ENCODE results near the gene P2RY2. TPM values are rescaled to one million over a fixed set of nuclear protein-coding genes. Genes with fewer than 3 reads are reported as not detected.

The P2RY2 gene
- total and polyA plus RNA-seq, 4 donors = 1.8 to 3.7 (median 2.2) TPM

- Histone ChIP-seq H3K9me3 (ENCODE audit: control insufficient read depth in 4 of 4, low read length in 3 of 4) (no peaks in the 10 kb centered on the region), H3K4me3 (ENCODE audit: low read depth in 1 of 3, low read length in 3 of 3) (no peak overlapping the region), H3K4me1 (ENCODE audit: control insufficient read depth in 4 of 4, insufficient read depth in 4 of 4, low read length in 3 of 4) (peaks cover 7 to 31% (median 20%) of the 10 kb centered on the region in 4 donors), H3K27me3 (ENCODE audit: control insufficient read depth in 4 of 4, insufficient read depth in 4 of 4, low read length in 3 of 4) (no peaks in the 10 kb centered on the region), H3K27ac (ENCODE audit: low read depth in 1 of 2, low read length in 2 of 2) (peak overlapping the region in 1 of 2 donors; percentile 40), H3K9ac (ENCODE audit: low read depth in 1 of 2, low read length in 2 of 2) (no peak overlapping the region), H3K36me3 (ENCODE audit: control insufficient read depth in 4 of 4, insufficient read depth in 3 of 4, low read depth in 1 of 4, low read length in 3 of 4) (no peaks in the 10 kb centered on the region)
- 50% methylated on average over 3 of the region's 3 CpGs for WGBS
- TF ChIP-seq SP1 (IDR thresholded peaks at IDR 0.05) (no peak), HNF4G (IDR thresholded peaks at IDR 0.05) (no peak), GABPA (IDR thresholded peaks at IDR 0.05 in 1 of 2, conservative IDR thresholded peaks at IDR 0.05 in 1 of 2) (no peak), NR2F2 (IDR thresholded peaks at IDR 0.05) (no peak), JUND (IDR thresholded peaks at IDR 0.05) (no peak), ATF3 (IDR thresholded peaks at IDR 0.05) (no peak), YY1 (IDR thresholded peaks at IDR 0.05) (no peak), FOXA1 (IDR thresholded peaks at IDR 0.05) (no peak), RXRA (IDR thresholded peaks at IDR 0.05) (no peak), RAD21 (IDR thresholded peaks at IDR 0.05) (no peak), EGR1 (IDR thresholded peaks at IDR 0.05; ENCODE audit: low read depth in 2 of 2) (no peak), FOXA2 (IDR thresholded peaks at IDR 0.05) (no peak), HNF4A (conservative IDR thresholded peaks at IDR 0.05) (no peak), TAF1 (conservative IDR thresholded peaks at IDR 0.05) (no peak)
- TF ChIP-seq, protein P1, sequence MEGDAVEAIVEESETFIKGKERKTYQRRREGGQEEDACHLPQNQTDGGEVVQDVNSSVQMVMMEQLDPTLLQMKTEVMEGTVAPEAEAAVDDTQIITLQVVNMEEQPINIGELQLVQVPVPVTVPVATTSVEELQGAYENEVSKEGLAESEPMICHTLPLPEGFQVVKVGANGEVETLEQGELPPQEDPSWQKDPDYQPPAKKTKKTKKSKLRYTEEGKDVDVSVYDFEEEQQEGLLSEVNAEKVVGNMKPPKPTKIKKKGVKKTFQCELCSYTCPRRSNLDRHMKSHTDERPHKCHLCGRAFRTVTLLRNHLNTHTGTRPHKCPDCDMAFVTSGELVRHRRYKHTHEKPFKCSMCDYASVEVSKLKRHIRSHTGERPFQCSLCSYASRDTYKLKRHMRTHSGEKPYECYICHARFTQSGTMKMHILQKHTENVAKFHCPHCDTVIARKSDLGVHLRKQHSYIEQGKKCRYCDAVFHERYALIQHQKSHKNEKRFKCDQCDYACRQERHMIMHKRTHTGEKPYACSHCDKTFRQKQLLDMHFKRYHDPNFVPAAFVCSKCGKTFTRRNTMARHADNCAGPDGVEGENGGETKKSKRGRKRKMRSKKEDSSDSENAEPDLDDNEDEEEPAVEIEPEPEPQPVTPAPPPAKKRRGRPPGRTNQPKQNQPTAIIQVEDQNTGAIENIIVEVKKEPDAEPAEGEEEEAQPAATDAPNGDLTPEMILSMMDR (IDR thresholded peaks at IDR 0.05; ENCODE audit: low read depth, low read length, missing input control) = no peak
- TF ChIP-seq, protein P2, sequence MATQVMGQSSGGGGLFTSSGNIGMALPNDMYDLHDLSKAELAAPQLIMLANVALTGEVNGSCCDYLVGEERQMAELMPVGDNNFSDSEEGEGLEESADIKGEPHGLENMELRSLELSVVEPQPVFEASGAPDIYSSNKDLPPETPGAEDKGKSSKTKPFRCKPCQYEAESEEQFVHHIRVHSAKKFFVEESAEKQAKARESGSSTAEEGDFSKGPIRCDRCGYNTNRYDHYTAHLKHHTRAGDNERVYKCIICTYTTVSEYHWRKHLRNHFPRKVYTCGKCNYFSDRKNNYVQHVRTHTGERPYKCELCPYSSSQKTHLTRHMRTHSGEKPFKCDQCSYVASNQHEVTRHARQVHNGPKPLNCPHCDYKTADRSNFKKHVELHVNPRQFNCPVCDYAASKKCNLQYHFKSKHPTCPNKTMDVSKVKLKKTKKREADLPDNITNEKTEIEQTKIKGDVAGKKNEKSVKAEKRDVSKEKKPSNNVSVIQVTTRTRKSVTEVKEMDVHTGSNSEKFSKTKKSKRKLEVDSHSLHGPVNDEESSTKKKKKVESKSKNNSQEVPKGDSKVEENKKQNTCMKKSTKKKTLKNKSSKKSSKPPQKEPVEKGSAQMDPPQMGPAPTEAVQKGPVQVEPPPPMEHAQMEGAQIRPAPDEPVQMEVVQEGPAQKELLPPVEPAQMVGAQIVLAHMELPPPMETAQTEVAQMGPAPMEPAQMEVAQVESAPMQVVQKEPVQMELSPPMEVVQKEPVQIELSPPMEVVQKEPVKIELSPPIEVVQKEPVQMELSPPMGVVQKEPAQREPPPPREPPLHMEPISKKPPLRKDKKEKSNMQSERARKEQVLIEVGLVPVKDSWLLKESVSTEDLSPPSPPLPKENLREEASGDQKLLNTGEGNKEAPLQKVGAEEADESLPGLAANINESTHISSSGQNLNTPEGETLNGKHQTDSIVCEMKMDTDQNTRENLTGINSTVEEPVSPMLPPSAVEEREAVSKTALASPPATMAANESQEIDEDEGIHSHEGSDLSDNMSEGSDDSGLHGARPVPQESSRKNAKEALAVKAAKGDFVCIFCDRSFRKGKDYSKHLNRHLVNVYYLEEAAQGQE (IDR thresholded peaks at IDR 0.05) = no peak
- TF ChIP-seq, protein P3, sequence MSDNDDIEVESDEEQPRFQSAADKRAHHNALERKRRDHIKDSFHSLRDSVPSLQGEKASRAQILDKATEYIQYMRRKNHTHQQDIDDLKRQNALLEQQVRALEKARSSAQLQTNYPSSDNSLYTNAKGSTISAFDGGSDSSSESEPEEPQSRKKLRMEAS (IDR thresholded peaks at IDR 0.05) = no peak
- TF ChIP-seq, protein P4, sequence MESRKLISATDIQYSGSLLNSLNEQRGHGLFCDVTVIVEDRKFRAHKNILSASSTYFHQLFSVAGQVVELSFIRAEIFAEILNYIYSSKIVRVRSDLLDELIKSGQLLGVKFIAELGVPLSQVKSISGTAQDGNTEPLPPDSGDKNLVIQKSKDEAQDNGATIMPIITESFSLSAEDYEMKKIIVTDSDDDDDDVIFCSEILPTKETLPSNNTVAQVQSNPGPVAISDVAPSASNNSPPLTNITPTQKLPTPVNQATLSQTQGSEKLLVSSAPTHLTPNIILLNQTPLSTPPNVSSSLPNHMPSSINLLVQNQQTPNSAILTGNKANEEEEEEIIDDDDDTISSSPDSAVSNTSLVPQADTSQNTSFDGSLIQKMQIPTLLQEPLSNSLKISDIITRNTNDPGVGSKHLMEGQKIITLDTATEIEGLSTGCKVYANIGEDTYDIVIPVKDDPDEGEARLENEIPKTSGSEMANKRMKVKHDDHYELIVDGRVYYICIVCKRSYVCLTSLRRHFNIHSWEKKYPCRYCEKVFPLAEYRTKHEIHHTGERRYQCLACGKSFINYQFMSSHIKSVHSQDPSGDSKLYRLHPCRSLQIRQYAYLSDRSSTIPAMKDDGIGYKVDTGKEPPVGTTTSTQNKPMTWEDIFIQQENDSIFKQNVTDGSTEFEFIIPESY (IDR thresholded peaks at IDR 0.05) = no peak
- no peak for DNase-seq (ENCODE audit: low spot score)
Observed at GRCh38 chr11:73177380-73177777, 40.7 kb upstream of the P2RY2 start.

All from liver (tissue), 9 donors.